ENCODE results near the gene LMTK2.

GRCh38 chr7:98162758-98163157, 56.1 kb downstream of the LMTK2 start:
- TF ChIP-seq CTCF (IDR thresholded peaks at IDR 0.05) (no peak), EP300 (IDR thresholded peaks at IDR 0.05) (no peak), POLR2A (IDR thresholded peaks at IDR 0.05) (no peak)
